PC-3 (cell line): ENCODE results near the gene SELL. TPM values are rescaled to one million over a fixed set of nuclear protein-coding genes. Genes with fewer than 3 reads are reported as not detected.

Experiments used
- ATAC-seq: fragments of 200-7000 bp; cut with Tn5 transposase; 2 replicates; pipeline ENCODE4 v1.9.1; 2020; ENCODE audit warnings: mild to moderate bottlenecking, moderate library complexity
- BruUV-seq: library from RNA; stranded (reverse); fragments of 400-500 nt; replicated peaks from 2 replicates; lab custom pipeline; 2021; lab: Mats Ljungman, UMichigan
- CTCF ChIA-PET: fragments of 300-600 bp; sonication (Branson Sonifier 250); formaldehyde crosslinking; loops from one replicate; lab custom pipeline; 2022; ENCODE audit warnings: antibody characterized with exemption; lab: Charles Lee
- POLR2A ChIA-PET: fragments of 300-600 bp; sonication (Branson Sonifier 250); formaldehyde crosslinking; loops from one replicate; lab custom pipeline; 2022; ENCODE audit warnings: antibody characterized with exemption; ENCODE audit not compliant: unreplicated experiment; lab: Charles Lee
- DNase-seq: peaks from one replicate; pipeline ENCODE4 v3.0.0-alpha.2; 2015
- H2AFZ ChIP-seq: fragments of 300-600 bp; sonication (generic); 2 replicates; pipeline ENCODE4 v1.6.0; 2016; ENCODE audit warnings: antibody characterized with exemption, low read length
- H3F3A ChIP-seq: fragments of 300-600 bp; sonication (generic); one replicate; pipeline ENCODE4 v1.6.0; 2017; ENCODE audit warnings: antibody characterized with exemption, low read length, control low read depth, mild to moderate bottlenecking; ENCODE audit not compliant: unreplicated experiment
- H3K27ac ChIP-seq: fragments of 300-600 bp; sonication (generic); 2 replicates; pipeline ENCODE4 v1.5.1; 2016; ENCODE audit warnings: mild to moderate bottlenecking, low read length
- H3K27me3 ChIP-seq: fragments of 300-600 bp; sonication (generic); 2 replicates; pipeline ENCODE4 v1.6.1; 2016; ENCODE audit warnings: low read length, mixed read lengths
- H3K36me3 ChIP-seq: fragments of 300-600 bp; sonication (generic); 2 replicates; pipeline ENCODE4 v1.6.1; 2016; ENCODE audit warnings: low read depth, mixed run types, low read length, mixed read lengths
- H3K4me1 ChIP-seq: fragments of 300-600 bp; sonication (generic); 2 replicates; pipeline ENCODE4 v1.5.1; 2016; ENCODE audit warnings: low read length; ENCODE audit not compliant: insufficient read depth
- H3K4me2 ChIP-seq: fragments of 300-600 bp; sonication (generic); 2 replicates; pipeline ENCODE4 v1.6.0; 2016; ENCODE audit warnings: low read length
- H3K4me3 ChIP-seq: fragments of 300-600 bp; sonication (generic); 2 replicates; pipeline ENCODE4 v1.5.1; 2016; ENCODE audit warnings: mild to moderate bottlenecking, low read length, mixed read lengths
- H3K79me2 ChIP-seq: fragments of 300-600 bp; sonication (generic); 2 replicates; pipeline ENCODE4 v1.6.1; 2017; ENCODE audit warnings: low read length, mixed read lengths
- H3K9ac ChIP-seq: fragments of 300-600 bp; sonication (generic); 2 replicates; pipeline ENCODE4 v1.6.0; 2016; ENCODE audit warnings: mild to moderate bottlenecking, low read length
- H3K9me2 ChIP-seq: fragments of 300-600 bp; sonication (generic); replicated peaks from 2 replicates; pipeline ENCODE4 v1.6.1; 2016; ENCODE audit warnings: mixed run types, low read length, mixed read lengths
- H3K9me3 ChIP-seq: fragments of 300-600 bp; sonication (generic); 2 replicates; pipeline ENCODE4 v1.6.1; 2016; ENCODE audit warnings: low read length, mixed read lengths
- H4K20me1 ChIP-seq: fragments of 300-600 bp; sonication (generic); 2 replicates; pipeline ENCODE4 v1.6.1; 2016; ENCODE audit warnings: low read length, mixed read lengths
- CTCF ChIP-seq: fragments of 300-600 bp; sonication (generic); conservative IDR thresholded peaks from 2 replicates; pipeline ENCODE4 v1.5.1; 2017; ENCODE audit warnings: antibody characterized with exemption, low read depth, mild to moderate bottlenecking, low read length
- EZH2 ChIP-seq: fragments of 300-600 bp; sonication (generic); IDR thresholded peaks from one replicate; pipeline ENCODE4 v1.6.1; 2017; ENCODE audit warnings: antibody characterized with exemption, mild to moderate bottlenecking, low read length; ENCODE audit not compliant: unreplicated experiment
- EZH2phosphoT487 ChIP-seq: fragments of 300-600 bp; sonication (generic); IDR thresholded peaks from 2 replicates; pipeline ENCODE4 v1.6.1; 2018; ENCODE audit warnings: mild to moderate bottlenecking, antibody characterized with exemption, low read length, borderline replicate concordance
- intact Hi-C: fragments of 100-400 bp; cut with micrococcal nuclease; formaldehyde crosslinking; loops from 2 replicates; pipeline ENCODE4 v1.9.0; 2023
- total RNA-seq: library from RNA; depleted of rRNA; stranded (reverse); fragments of >200 nt; gene quantifications from 2 replicates; pipeline ENCODE4 v1.2.3, GENCODE V29; 2014

The SELL gene
- total RNA-seq, 1 experiment from 2014 or later, result 1.2 TPM

GRCh38 chr1:169648709-169649108, 62.7 kb downstream of the SELL start:
- intact Hi-C loops, result no loop called here
- H4K20me1 ChIP-seq, result no peaks in the 10 kb centered on the region
- no peaks in the 10 kb centered on the region for H3F3A ChIP-seq
- BruUV-seq, result no TSS peak
- DNase-seq (no peak), ATAC-seq (no peak)
- no peak overlapping the region for H3K4me3 ChIP-seq
- H3K9me3 ChIP-seq, result no peaks in the 10 kb centered on the region
- H3K4me1 ChIP-seq, result no peaks in the 10 kb centered on the region
- peaks cover 16% of the 10 kb centered on the region; the same call in 1 of the 2 replicates for H3K27me3 ChIP-seq
- no peak overlapping the region for H3K27ac ChIP-seq
- ChIA-PET POLR2A (no interaction called here), CTCF (no interaction called here)
- H3K9me2 ChIP-seq, result no peaks in the 10 kb centered on the region
- no peak overlapping the region for H3K9ac ChIP-seq
- no peak overlapping the region for H3K4me2 ChIP-seq
- TF ChIP-seq EZH2phosphoT487 (no peak), CTCF (no peak), EZH2 (no peak)
- no peak overlapping the region for H2AFZ ChIP-seq
- no peaks in the 10 kb centered on the region for H3K36me3 ChIP-seq
- no peaks in the 10 kb centered on the region for H3K79me2 ChIP-seq

- H3K4me1 ChIP-seq, result no peaks in the 10 kb centered on the region
- intact Hi-C loops, result no loop called here
- no peaks in the 10 kb centered on the region for H3F3A ChIP-seq
- DNase-seq, result no peak
- ATAC-seq, result no peak
- H3K36me3 ChIP-seq, result no peaks in the 10 kb centered on the region
- no peak overlapping the region for H3K9ac ChIP-seq
- H3K4me2 ChIP-seq, result no peak overlapping the region
- H3K9me2 ChIP-seq, result no peaks in the 10 kb centered on the region
- ChIA-PET POLR2A (no interaction called here), CTCF (no interaction called here)
- H3K27ac ChIP-seq, result no peak overlapping the region
- peaks cover 16% of the 10 kb centered on the region; the same call in 1 of the 2 replicates for H3K27me3 ChIP-seq
- H3K79me2 ChIP-seq, result no peaks in the 10 kb centered on the region
- no peak for TF ChIP-seq EZH2phosphoT487
- no peak for TF ChIP-seq CTCF
- no peak for TF ChIP-seq EZH2
- H2AFZ ChIP-seq, result no peak overlapping the region
- no peaks in the 10 kb centered on the region for H4K20me1 ChIP-seq
- BruUV-seq, result no TSS peak
- no peaks in the 10 kb centered on the region for H3K9me3 ChIP-seq
- H3K4me3 ChIP-seq, result no peak overlapping the region
These were observed 63.2 kb downstream of the SELL start for GRCh38 chr1:169648187-169648586.

GRCh38 chr1:169647512-169647911, 63.9 kb downstream of the SELL start:
- Histone ChIP-seq H3K4me2 (no peak overlapping the region), H3K4me3 (no peak overlapping the region), H3K9ac (no peak overlapping the region), H3K4me1 (no peaks in the 10 kb centered on the region), H3K79me2 (no peaks in the 10 kb centered on the region), H3F3A (no peaks in the 10 kb centered on the region), H3K9me2 (no peaks in the 10 kb centered on the region), H3K9me3 (no peaks in the 10 kb centered on the region), H3K27me3 (peaks cover 16% of the 10 kb centered on the region; the same call in 1 of the 2 replicates), H3K36me3 (no peaks in the 10 kb centered on the region), H4K20me1 (no peaks in the 10 kb centered on the region), H3K27ac (no peak overlapping the region), H2AFZ (no peak overlapping the region)
- DNase-seq, result no peak
- POLR2A ChIA-PET, result no interaction called here
- intact Hi-C loops, result no loop called here
- TF ChIP-seq CTCF, result no peak
- TF ChIP-seq EZH2phosphoT487, result no peak
- no peak for TF ChIP-seq EZH2
- ATAC-seq, result no peak
- no TSS peak for BruUV-seq
- CTCF ChIA-PET, result no interaction called here
